Ureter (tissue), 1 donor: Measurements from ENCODE around the gene UBAC2. TPM values are rescaled to one million over a fixed set of nuclear protein-coding genes. Genes with fewer than 3 reads are reported as not detected.

Experiments
- DNase-seq: peaks from one replicate; pipeline ENCODE4 v3.0.0-alpha.2; 2020; ENCODE audit warnings: low spot score
- total RNA-seq: library from RNA; stranded (reverse); gene quantifications from one replicate; pipeline ENCODE4 v1.2.4, GENCODE V29; 2023
- donor health status: DM: yes; HTN: yes; CAD: no.

The UBAC2 gene
- total RNA-seq, 1 donor from 2014 or later, result 55.9 TPM

GRCh38 chr13:99435998-99436397 lies 235.3 kb downstream of the UBAC2 start:
- no peak for DNase-seq

Other genes with a start within 250 kb of the UBAC2 start
- 108 TPM for gene DOCK9, start 222.8 kb upstream of the UBAC2 start, total RNA-seq
- gene GPR18, start 57.5 kb downstream of the UBAC2 start, total RNA-seq, result 0.26 TPM
- gene GPR183, start 106.5 kb downstream of the UBAC2 start, total RNA-seq, result 5.4 TPM